Measurements from ENCODE around the gene SLC15A4.

DNA sequence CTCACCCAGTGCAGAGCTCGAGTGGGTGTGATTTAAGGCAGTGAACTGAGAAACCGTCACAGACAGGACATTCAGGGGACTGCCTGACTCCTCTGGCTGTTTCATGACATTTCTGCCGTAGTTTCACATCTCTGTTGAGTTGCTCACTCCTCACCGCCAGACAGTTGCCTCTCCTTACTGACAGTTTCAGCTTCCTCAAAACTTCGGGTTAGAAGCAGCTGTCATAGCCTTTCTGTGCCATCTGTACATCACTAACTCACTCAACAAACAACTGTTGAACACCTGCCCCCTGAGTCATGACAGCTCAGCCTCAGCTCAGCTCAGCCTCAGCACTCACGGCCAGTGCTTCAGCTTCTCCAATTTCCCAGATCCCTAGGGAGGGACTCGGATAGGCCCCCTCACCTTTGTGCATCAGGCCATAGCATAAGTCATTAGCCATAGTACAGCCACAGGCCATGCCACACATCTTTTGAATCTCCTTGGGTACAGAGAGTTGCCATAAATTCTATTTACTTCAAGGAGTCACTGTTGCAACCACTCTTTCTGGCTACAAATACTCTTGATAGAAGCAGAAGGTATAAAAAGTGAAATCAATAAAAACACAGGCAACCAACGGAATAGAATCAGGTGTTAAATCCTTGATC is 6.2 kb upstream of the SLC15A4 start:
- TF ChIP-seq, protein P1, sequence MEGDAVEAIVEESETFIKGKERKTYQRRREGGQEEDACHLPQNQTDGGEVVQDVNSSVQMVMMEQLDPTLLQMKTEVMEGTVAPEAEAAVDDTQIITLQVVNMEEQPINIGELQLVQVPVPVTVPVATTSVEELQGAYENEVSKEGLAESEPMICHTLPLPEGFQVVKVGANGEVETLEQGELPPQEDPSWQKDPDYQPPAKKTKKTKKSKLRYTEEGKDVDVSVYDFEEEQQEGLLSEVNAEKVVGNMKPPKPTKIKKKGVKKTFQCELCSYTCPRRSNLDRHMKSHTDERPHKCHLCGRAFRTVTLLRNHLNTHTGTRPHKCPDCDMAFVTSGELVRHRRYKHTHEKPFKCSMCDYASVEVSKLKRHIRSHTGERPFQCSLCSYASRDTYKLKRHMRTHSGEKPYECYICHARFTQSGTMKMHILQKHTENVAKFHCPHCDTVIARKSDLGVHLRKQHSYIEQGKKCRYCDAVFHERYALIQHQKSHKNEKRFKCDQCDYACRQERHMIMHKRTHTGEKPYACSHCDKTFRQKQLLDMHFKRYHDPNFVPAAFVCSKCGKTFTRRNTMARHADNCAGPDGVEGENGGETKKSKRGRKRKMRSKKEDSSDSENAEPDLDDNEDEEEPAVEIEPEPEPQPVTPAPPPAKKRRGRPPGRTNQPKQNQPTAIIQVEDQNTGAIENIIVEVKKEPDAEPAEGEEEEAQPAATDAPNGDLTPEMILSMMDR (IDR thresholded peaks at IDR 0.05): no peak
- TF ChIP-seq SMC3 (IDR thresholded peaks at IDR 0.05) (no peak), POLR2A (IDR thresholded peaks at IDR 0.05; ENCODE audit: low read length) (no peak), CEBPB (IDR thresholded peaks at IDR 0.05) (no peak), HOXB13 (CRISPR knock-in tag; IDR thresholded peaks at IDR 0.05; ENCODE audit: low read depth) (no peak), MYC (IDR thresholded peaks at IDR 0.05; ENCODE audit: borderline replicate concordance, low read length) (no peak), CHD2 (IDR thresholded peaks at IDR 0.05; ENCODE audit: low read length, partially characterized antibody) (no peak)
- TF ChIP-seq, protein P2, sequence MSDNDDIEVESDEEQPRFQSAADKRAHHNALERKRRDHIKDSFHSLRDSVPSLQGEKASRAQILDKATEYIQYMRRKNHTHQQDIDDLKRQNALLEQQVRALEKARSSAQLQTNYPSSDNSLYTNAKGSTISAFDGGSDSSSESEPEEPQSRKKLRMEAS (IDR thresholded peaks at IDR 0.05): no peak
